Activated T-cell treated with anti-CD3 and anti-CD28 coated beads, Interleukin-2, amount 50 U/mL, for 4 hours (primary cell): ENCODE data around the gene SZRD1. TPM values are rescaled to one million over a fixed set of nuclear protein-coding genes. Genes with fewer than 3 reads are reported as not detected.

Experiments
- ATAC-seq, 2 donors: fragments of 200-7000 bp; cut with Tn5 transposase; one replicate each; pipeline ENCODE4 v1.10.0; 2021
- DNase-seq: peaks from one replicate; pipeline ENCODE4 v3.0.0-alpha.2; 2020
- H3K27me3 Mint-ChIP-seq: one replicate; pipeline ENCODE4 v1.8.0; 2021; ENCODE audit warnings: low read depth, mixed read lengths
- H3K36me3 Mint-ChIP-seq: one replicate; pipeline ENCODE4 v1.8.0; 2022; ENCODE audit warnings: mixed read lengths; ENCODE audit not compliant: insufficient read depth
- H3K4me1 Mint-ChIP-seq: one replicate; pipeline ENCODE4 v1.8.0; 2021; ENCODE audit warnings: low read depth, mixed read lengths
- H3K4me3 Mint-ChIP-seq: one replicate; pipeline ENCODE4 v1.8.0; 2021; ENCODE audit warnings: mild to moderate bottlenecking, moderate library complexity, mixed read lengths
- H3K9me3 Mint-ChIP-seq: one replicate; pipeline ENCODE4 v1.8.0; 2021; ENCODE audit warnings: mixed read lengths
- total RNA-seq, 3 donors: library from RNA; stranded (reverse); gene quantifications; one replicate each; pipeline ENCODE4 v1.2.1, GENCODE V29; 2021

SZRD1 gene
- total RNA-seq, 3 donors from 2014 or later = 194 to 215 (median 212) TPM

DNA sequence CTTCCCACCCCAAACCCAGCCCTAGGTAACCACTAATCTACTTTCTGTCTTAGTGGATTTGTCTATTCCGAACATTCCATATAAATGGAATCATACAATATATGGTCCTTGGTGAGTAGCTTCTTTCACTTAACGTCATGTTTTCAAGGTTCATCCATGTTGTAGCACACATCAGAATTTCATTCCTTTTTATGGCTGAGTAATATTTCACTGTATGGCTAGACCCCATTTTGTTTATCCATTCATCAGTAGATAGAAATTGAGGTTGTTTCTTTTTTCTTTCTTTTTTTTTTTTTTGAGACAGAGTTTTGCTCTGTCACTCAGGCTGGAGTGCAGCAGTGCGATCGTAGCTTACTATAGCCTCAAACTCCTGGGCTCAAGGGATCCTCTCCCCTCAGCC, 67.0 kb downstream of the SZRD1 start:
- ATAC-seq = no peak
- no peaks in the 10 kb centered on the region for H3K36me3 Mint-ChIP-seq
- H3K4me3 Mint-ChIP-seq = no peak overlapping the region
- no peak for DNase-seq
- H3K9me3 Mint-ChIP-seq = no peaks in the 10 kb centered on the region
- no peaks in the 10 kb centered on the region for H3K27me3 Mint-ChIP-seq
- H3K4me1 Mint-ChIP-seq = no peaks in the 10 kb centered on the region

DNA sequence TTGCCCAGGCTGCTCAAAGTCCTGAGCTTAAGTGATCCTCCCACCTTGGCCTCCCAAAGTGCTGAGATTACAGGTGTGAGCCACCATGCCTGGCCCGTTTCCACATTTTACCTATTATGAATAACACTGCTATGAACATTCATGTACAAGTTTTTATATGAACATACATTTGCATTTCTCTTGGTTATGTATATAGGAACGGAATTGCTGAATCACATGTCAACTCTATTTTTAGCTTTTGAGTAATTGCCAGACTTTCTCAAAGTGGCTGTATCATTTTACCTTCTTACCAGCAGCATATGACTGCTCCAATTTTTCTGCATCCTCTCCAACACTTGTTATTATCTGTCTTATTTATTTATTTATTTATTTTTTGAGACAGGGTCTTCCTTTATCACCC, 67.5 kb downstream of the SZRD1 start:
- no peaks in the 10 kb centered on the region for H3K9me3 Mint-ChIP-seq
- H3K27me3 Mint-ChIP-seq = no peaks in the 10 kb centered on the region
- H3K36me3 Mint-ChIP-seq = no peaks in the 10 kb centered on the region
- ATAC-seq (peak; percentile 27 to 52), DNase-seq (no peak)
- no peaks in the 10 kb centered on the region for H3K4me1 Mint-ChIP-seq
- no peak overlapping the region for H3K4me3 Mint-ChIP-seq

DNA sequence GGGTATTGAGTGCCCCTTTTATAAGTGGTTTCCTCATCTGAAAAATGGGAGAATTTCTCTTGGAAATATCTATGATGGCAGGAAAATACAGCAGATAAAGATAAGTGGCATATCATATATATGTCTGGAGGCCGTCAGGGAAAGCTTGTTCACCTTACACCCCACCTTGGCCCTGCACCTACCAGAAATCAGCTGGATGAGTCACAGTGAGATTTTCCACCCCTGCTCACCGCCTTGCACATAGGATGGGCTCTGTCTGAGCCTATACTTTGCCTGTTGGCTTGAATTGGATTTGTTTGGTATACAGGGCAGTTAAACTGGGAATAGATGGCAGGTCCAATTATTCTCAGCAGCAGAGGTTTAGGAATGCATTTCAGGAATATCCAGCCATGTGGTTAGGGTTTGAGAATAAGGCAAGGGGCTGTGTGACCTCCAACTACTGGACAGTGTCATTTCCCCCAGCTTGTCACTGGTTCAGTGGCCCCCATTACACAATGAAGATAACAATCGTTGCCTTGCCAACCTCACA, 70.0 kb downstream of the SZRD1 start, which contains the start of gene SPATA21:
SPATA21 (minus strand) TSS at position 479 of the 529 bp plus-strand sequence. CDS start 6,053 bp downstream, outside the sequence.
- Mint-ChIP-seq H3K4me3 (no peak within 1 kb of the TSS), H3K9me3 (no peaks in the 10 kb centered on the region), H3K36me3 (no peaks in the 10 kb centered on the region), H3K27me3 (no peaks in the 10 kb centered on the region), H3K4me1 (peaks cover 14% of the 10 kb centered on the region)
- ATAC-seq = no peak
- DNase-seq = no peak

- no peak for ATAC-seq
- peaks cover 29% of the 10 kb centered on the region for H3K4me1 Mint-ChIP-seq
- H3K4me3 Mint-ChIP-seq = no peak overlapping the region
- no peaks in the 10 kb centered on the region for H3K9me3 Mint-ChIP-seq
- no peak for DNase-seq
- peaks cover 3% of the 10 kb centered on the region for H3K36me3 Mint-ChIP-seq
- H3K27me3 Mint-ChIP-seq = no peaks in the 10 kb centered on the region
These were observed 71.5 kb downstream of the SZRD1 start for GRCh38 chr1:16438516-16438915.

DNA sequence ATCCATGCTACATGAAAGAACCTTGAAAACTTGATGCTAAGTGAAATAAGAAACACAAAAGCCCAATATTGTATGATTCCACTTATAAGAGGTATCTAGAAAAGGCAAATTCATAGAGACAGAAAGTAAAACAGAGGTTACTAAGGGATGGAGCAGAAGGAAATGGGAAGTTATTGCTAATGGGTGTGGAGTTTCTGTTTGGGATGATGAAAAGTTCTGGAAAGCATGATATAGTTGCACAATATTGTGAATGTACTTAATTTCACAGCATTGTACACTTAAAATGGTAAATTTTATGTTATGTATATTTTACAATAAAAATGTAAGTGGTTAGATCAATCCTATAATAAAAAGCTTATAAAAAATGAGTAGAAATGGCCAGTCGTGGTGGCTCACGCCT, 71.9 kb downstream of the SZRD1 start:
- H3K36me3 Mint-ChIP-seq = peaks cover 6% of the 10 kb centered on the region
- no peaks in the 10 kb centered on the region for H3K27me3 Mint-ChIP-seq
- DNase-seq (no peak), ATAC-seq (no peak)
- H3K9me3 Mint-ChIP-seq = no peaks in the 10 kb centered on the region
- peaks cover 33% of the 10 kb centered on the region for H3K4me1 Mint-ChIP-seq
- H3K4me3 Mint-ChIP-seq = no peak overlapping the region

- H3K36me3 Mint-ChIP-seq = peaks cover 12% of the 10 kb centered on the region
- no peaks in the 10 kb centered on the region for H3K27me3 Mint-ChIP-seq
- peaks cover 38% of the 10 kb centered on the region for H3K4me1 Mint-ChIP-seq
- DNase-seq (no peak), ATAC-seq (peak in 1 of 2 donors; percentile 17)
- H3K9me3 Mint-ChIP-seq = no peaks in the 10 kb centered on the region
- peak overlapping the region; percentile 93 for H3K4me3 Mint-ChIP-seq
These were observed 73.1 kb downstream of the SZRD1 start for GRCh38 chr1:16440131-16440469.

DNA sequence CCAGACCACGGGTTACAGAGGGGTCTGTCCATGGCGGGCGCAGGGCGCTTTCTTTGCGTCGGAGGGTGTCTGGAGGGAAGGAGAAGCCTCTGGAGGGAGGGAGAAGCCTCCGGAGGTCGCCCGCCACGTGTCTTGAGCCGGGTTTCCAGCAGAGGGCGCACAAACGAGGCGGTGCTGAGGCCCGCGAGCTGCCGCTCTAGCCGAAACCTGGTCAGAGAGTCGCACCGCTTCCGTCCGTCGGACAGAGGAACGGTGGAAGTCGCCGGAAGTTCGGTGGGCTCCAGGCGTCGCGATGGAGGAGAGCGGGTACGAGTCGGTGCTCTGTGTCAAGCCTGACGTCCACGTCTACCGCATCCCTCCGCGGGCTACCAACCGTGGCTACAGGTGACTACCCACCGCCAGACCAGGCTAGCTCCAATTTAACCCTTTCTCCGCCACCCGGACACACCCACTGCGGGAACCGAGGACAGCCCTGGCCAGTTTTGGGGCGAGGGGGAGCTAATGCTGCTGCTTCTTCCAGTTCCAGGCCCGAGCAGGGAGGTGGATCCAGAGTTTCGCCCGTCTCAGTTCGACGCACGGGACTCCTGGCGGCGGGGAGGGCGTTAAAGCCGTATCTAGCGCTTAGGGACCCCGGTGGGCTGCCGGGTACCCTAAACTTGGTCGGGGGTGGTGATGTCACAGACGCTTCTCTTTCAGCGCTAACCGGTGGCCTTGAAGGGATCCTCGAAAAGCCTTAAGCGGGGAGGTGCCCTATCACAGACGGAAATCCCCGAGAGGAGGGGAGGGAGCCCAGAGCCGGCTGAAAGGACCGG, 73.6 kb downstream of the SZRD1 start, which contains the start of gene NECAP2:
NECAP2 (plus strand) TSS at position 255 of the 812 bp plus-strand sequence; CDS start at position 293, 38 bp downstream.
- peaks cover 38% of the 10 kb centered on the region for H3K4me1 Mint-ChIP-seq
- H3K4me3 Mint-ChIP-seq = peak within 1 kb of the TSS; percentile 93
- DNase-seq (peak; percentile 94), ATAC-seq (peak; percentile 95)
- peaks cover 12% of the 10 kb centered on the region for H3K36me3 Mint-ChIP-seq
- H3K27me3 Mint-ChIP-seq = no peaks in the 10 kb centered on the region
- H3K9me3 Mint-ChIP-seq = no peaks in the 10 kb centered on the region

DNA sequence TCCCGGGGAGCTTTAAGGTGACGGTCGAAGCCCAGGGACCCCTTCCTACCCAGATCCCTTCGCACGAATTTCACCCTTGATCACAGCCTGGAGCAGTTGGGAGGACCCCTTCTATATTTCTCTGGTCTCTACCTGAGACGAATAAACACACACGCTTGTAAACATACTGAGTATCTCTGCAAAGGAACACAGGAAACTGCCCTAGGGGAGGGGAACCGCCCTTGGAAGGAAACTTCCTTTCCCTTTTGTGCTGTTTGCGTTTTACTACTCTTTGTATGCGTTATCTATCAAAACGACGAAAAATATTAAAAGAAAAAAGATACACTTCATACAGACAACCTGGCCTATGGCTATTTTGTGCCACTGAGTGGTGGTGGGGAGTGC, 74.2 kb downstream of the SZRD1 start:
- peaks cover 38% of the 10 kb centered on the region for H3K4me1 Mint-ChIP-seq
- no peaks in the 10 kb centered on the region for H3K27me3 Mint-ChIP-seq
- H3K9me3 Mint-ChIP-seq = no peaks in the 10 kb centered on the region
- DNase-seq (no peak), ATAC-seq (peak; percentile 13 to 20)
- H3K36me3 Mint-ChIP-seq = peaks cover 12% of the 10 kb centered on the region
- peak overlapping the region; percentile 93 for H3K4me3 Mint-ChIP-seq

GRCh38 chr1:16442265-16442664, 75.2 kb downstream of the SZRD1 start:
- H3K36me3 Mint-ChIP-seq = peaks cover 13% of the 10 kb centered on the region
- H3K4me1 Mint-ChIP-seq = peaks cover 39% of the 10 kb centered on the region
- DNase-seq (no peak), ATAC-seq (no peak)
- no peaks in the 10 kb centered on the region for H3K27me3 Mint-ChIP-seq
- H3K4me3 Mint-ChIP-seq = peak overlapping the region; percentile 93
- no peaks in the 10 kb centered on the region for H3K9me3 Mint-ChIP-seq

GRCh38 chr1:16442941-16443340, 75.9 kb downstream of the SZRD1 start:
- Mint-ChIP-seq H3K4me1 (peaks cover 43% of the 10 kb centered on the region), H3K27me3 (no peaks in the 10 kb centered on the region), H3K36me3 (peaks cover 19% of the 10 kb centered on the region), H3K9me3 (no peaks in the 10 kb centered on the region), H3K4me3 (peak overlapping the region; percentile 54)
- no peak for DNase-seq
- ATAC-seq = no peak

- H3K4me3 Mint-ChIP-seq = no peak overlapping the region
- no peaks in the 10 kb centered on the region for H3K9me3 Mint-ChIP-seq
- peaks cover 52% of the 10 kb centered on the region for H3K4me1 Mint-ChIP-seq
- H3K27me3 Mint-ChIP-seq = no peaks in the 10 kb centered on the region
- ATAC-seq (no peak), DNase-seq (no peak)
- H3K36me3 Mint-ChIP-seq = peaks cover 29% of the 10 kb centered on the region
These were observed 77.1 kb downstream of the SZRD1 start for GRCh38 chr1:16443975-16444770.

DNA sequence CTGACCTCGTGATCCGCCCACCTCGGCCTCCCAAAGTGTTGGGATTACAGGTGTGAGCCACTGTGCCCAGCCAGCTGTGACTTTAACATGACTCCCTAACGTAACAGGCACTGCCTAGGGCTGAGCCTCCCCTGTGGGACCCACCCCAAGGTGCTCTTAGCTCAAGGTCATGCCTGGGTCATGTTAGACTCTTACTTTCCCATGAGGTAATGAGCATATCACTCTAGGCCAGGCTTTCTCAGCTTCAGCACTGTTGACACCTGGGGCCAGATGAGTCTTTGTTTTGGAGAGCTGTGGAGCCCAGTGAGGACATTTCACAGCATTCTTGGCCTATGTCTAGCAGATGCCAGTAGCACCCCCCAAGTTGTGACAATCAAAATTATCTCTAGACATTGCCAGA, 78.0 kb downstream of the SZRD1 start:
- peaks cover 37% of the 10 kb centered on the region for H3K36me3 Mint-ChIP-seq
- peaks cover 60% of the 10 kb centered on the region for H3K4me1 Mint-ChIP-seq
- H3K9me3 Mint-ChIP-seq = no peaks in the 10 kb centered on the region

GRCh38 chr1:16446116-16446515, 79.1 kb downstream of the SZRD1 start:
- H3K9me3 Mint-ChIP-seq = no peaks in the 10 kb centered on the region
- ATAC-seq = no peak
- H3K4me1 Mint-ChIP-seq = peaks cover 59% of the 10 kb centered on the region
- no peak overlapping the region for H3K4me3 Mint-ChIP-seq
- peaks cover 42% of the 10 kb centered on the region for H3K36me3 Mint-ChIP-seq
- H3K27me3 Mint-ChIP-seq = no peaks in the 10 kb centered on the region
- DNase-seq = no peak

More for the DNA sequence above, 78.0 kb downstream of the SZRD1 start:
- DNase-seq (no peak), ATAC-seq (no peak)
- Mint-ChIP-seq H3K27me3 (no peaks in the 10 kb centered on the region), H3K4me3 (no peak overlapping the region)

DNA sequence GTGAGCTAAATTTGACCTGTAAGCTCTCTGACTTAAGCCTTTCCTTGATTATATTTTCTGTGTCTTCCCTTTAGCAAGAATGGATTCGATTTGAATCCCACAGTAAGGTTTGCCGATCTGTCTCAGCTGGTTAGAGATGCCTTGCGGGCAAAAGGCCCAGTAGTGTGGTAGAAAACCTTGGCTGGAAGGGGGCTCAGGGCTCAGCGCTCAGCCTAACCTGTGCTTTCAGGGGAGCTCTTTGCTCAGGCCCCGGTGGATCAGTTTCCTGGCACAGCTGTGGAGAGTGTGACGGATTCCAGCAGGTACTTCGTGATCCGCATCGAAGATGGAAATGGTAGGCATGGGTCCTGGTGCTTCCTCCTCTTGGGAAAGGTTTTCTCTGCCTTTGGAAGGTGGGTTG, 80.6 kb downstream of the SZRD1 start:
- peaks cover 50% of the 10 kb centered on the region for H3K36me3 Mint-ChIP-seq
- no peak for DNase-seq
- H3K27me3 Mint-ChIP-seq = no peaks in the 10 kb centered on the region
- H3K4me3 Mint-ChIP-seq = no peak overlapping the region
- ATAC-seq = no peak
- no peaks in the 10 kb centered on the region for H3K9me3 Mint-ChIP-seq
- peaks cover 49% of the 10 kb centered on the region for H3K4me1 Mint-ChIP-seq
